GM18873 (cell line): Measurements from ENCODE around the gene R3HDM1.
"Not testable (repeated sequence)": the region's sequence is repeated elsewhere in the genome, so short reads cannot be mapped to it uniquely, and the experiment has no call there.

Source experiments
- ATAC-seq: cut with Tn5 transposase; IDR thresholded peaks from one replicate; pipeline ENCODE4 v1.9.1; 2021; ENCODE audit warnings: mild to moderate bottlenecking, moderate library complexity, moderate number of reproducible peaks; ENCODE audit not compliant: unreplicated experiment, low FRiP score

Gene R3HDM1

GRCh38 chr2:135701442-135701841 is 170.2 kb downstream of the R3HDM1 start:
- ATAC-seq = no peak

- ATAC-seq = no peak
Observed at GRCh38 chr2:135703300-135703699, 172.0 kb downstream of the R3HDM1 start.

- not testable (repeated sequence) for ATAC-seq
Observed at GRCh38 chr2:135704075-135704474, 172.8 kb downstream of the R3HDM1 start.

GRCh38 chr2:135708159-135708558 is 176.9 kb downstream of the R3HDM1 start:
- no peak for ATAC-seq

GRCh38 chr2:135709992-135710391 is 178.7 kb downstream of the R3HDM1 start:
- no peak for ATAC-seq

- ATAC-seq = not testable (repeated sequence)
Observed at GRCh38 chr2:135715086-135715485, 183.8 kb downstream of the R3HDM1 start.

- no peak for ATAC-seq
Observed at GRCh38 chr2:135728064-135728743, 196.9 kb downstream of the R3HDM1 start.

- no peak for ATAC-seq
Observed at GRCh38 chr2:135732561-135732960, 201.3 kb downstream of the R3HDM1 start.

GRCh38 chr2:135733045-135733444 is 201.8 kb downstream of the R3HDM1 start:
- ATAC-seq = no peak

GRCh38 chr2:135736546-135736945 is 205.3 kb downstream of the R3HDM1 start:
- ATAC-seq = no peak

GRCh38 chr2:135740206-135740605 is 208.9 kb downstream of the R3HDM1 start:
- no peak for ATAC-seq

GRCh38 chr2:135741043-135741394 is 209.7 kb downstream of the R3HDM1 start:
- no peak for ATAC-seq

- ATAC-seq = peak; percentile 76
Observed at GRCh38 chr2:135741395-135742324, 210.4 kb downstream of the R3HDM1 start, which contains the start of gene UBXN4. UBXN4 (plus strand) TSS chr2:135741855; CDS start chr2:135741930, 75 bp downstream.

- ATAC-seq = peak; percentile 21
Observed at GRCh38 chr2:135742325-135742757, 211.1 kb downstream of the R3HDM1 start.

GRCh38 chr2:135743860-135744259 is 212.6 kb downstream of the R3HDM1 start:
- no peak for ATAC-seq

- ATAC-seq = no peak
Observed at GRCh38 chr2:135744760-135745314, 213.6 kb downstream of the R3HDM1 start.

- ATAC-seq = no peak
Observed at GRCh38 chr2:135745545-135745944, 214.3 kb downstream of the R3HDM1 start.

GRCh38 chr2:135755573-135755972 is 224.3 kb downstream of the R3HDM1 start:
- no peak for ATAC-seq

GRCh38 chr2:135756692-135757091 is 225.4 kb downstream of the R3HDM1 start:
- no peak for ATAC-seq

- ATAC-seq = no peak
Observed at GRCh38 chr2:135762022-135762421, 230.7 kb downstream of the R3HDM1 start.

GRCh38 chr2:135762530-135762929 is 231.2 kb downstream of the R3HDM1 start:
- ATAC-seq = no peak
